CD4-positive, CD25-positive, alpha-beta regulatory T cell (primary cell): ENCODE measurements around the gene KCND3. TPM values are rescaled to one million over a fixed set of nuclear protein-coding genes. Genes with fewer than 3 reads are reported as not detected.

Experiments used
- ATAC-seq, 2 donors: fragments of 150-1000 bp; cut with Tn5 transposase; one replicate each; pipeline ENCODE4 v1.10.0; 2021; ENCODE audit warnings: low read depth in 2 of 2, moderate number of reproducible peaks in 2 of 2, moderate library complexity in 1 of 2
- DNase-seq, 3 donors: peaks; one replicate each; pipeline versions ENCODE4 v3.0.0 to v3.0.0-alpha.2; 2012 to 2022; ENCODE audit warnings: mixed read lengths in 1 of 3
- H3K27ac ChIP-seq: one replicate; pipeline ENCODE4 v1.7.0; 2013; ENCODE audit warnings: mild to moderate bottlenecking, low read length; ENCODE audit not compliant: insufficient read depth, poor library complexity, severe bottlenecking
- H3K27me3 ChIP-seq: one replicate; pipeline ENCODE4 v1.7.0; 2013; ENCODE audit warnings: low read length; ENCODE audit not compliant: control insufficient read depth, insufficient read depth
- H3K36me3 ChIP-seq: one replicate; pipeline ENCODE4 v1.7.0; 2013; ENCODE audit warnings: mild to moderate bottlenecking, low read length, moderate library complexity; ENCODE audit not compliant: control insufficient read depth, insufficient read depth
- H3K4me1 ChIP-seq: 2 replicates; pipeline ENCODE4 v1.7.0; 2013; ENCODE audit warnings: mild to moderate bottlenecking, low read length; ENCODE audit not compliant: insufficient read depth, control insufficient read depth, poor library complexity, severe bottlenecking
- H3K4me3 ChIP-seq: one replicate; pipeline ENCODE4 v1.7.0; 2013; ENCODE audit warnings: low read depth, mild to moderate bottlenecking, low read length, moderate library complexity
- H3K9me3 ChIP-seq, 2 experiments: 1 replicate in 1 of 2; 2 replicates in 1 of 2; pipeline ENCODE4 v1.7.0; 2013; ENCODE audit warnings: low read length in 2 of 2, mild to moderate bottlenecking in 1 of 2, moderate library complexity in 1 of 2; ENCODE audit not compliant: control insufficient read depth in 2 of 2
- H3K27ac Mint-ChIP-seq, 3 donors: one replicate each; pipeline ENCODE4 v1.8.0; 2020 to 2022; ENCODE audit warnings: mild to moderate bottlenecking in 3 of 3, mixed read lengths in 3 of 3, moderate library complexity in 2 of 3
- H3K27me3 Mint-ChIP-seq: one replicate; pipeline ENCODE4 v1.8.0; 2022; ENCODE audit warnings: mild to moderate bottlenecking, mixed read lengths
- H3K36me3 Mint-ChIP-seq: one replicate; pipeline ENCODE4 v1.8.0; 2020; ENCODE audit warnings: mixed read lengths
- H3K4me1 Mint-ChIP-seq, 4 donors: one replicate each; pipeline ENCODE4 v1.8.0; 2020 to 2022; ENCODE audit warnings: mixed read lengths in 4 of 4, mild to moderate bottlenecking in 1 of 4
- H3K4me3 Mint-ChIP-seq, 4 donors: one replicate each; pipeline ENCODE4 v1.8.0; 2020 to 2022; ENCODE audit warnings: mild to moderate bottlenecking in 4 of 4, mixed read lengths in 4 of 4, moderate library complexity in 3 of 4
- H3K9me3 Mint-ChIP-seq, 7 donors: one replicate each; pipeline ENCODE4 v1.8.0; 2020 to 2022; ENCODE audit warnings: mixed read lengths in 7 of 7, mild to moderate bottlenecking in 3 of 7, moderate library complexity in 2 of 7
- polyA plus RNA-seq, 4 donors: library from polyadenylated mRNA; unstranded; fragments of 300-500 nt; fragmentation: Illumina TruSeq; gene quantifications; one replicate each; pipeline ENCODE4 v1.2.3, GENCODE V29; 2021
- total RNA-seq: library from RNA; stranded (reverse); gene quantifications from one replicate; pipeline ENCODE4 v1.2.3, GENCODE V29; 2022

The KCND3 gene
- total and polyA plus RNA-seq, 5 donors from 2014 or later: 0.02 to 0.10 (median 0.07) TPM; not detected in 2

- H3K9me3 ChIP-seq: no peaks in the 10 kb centered on the region
- no peak for DNase-seq
- no peak overlapping the region for H3K27ac ChIP-seq
- H3K9me3 Mint-ChIP-seq: peaks cover 0 to 12% (median 1%) of the 10 kb centered on the region in 7 donors
- no peak overlapping the region for H3K4me3 Mint-ChIP-seq
- H3K27ac Mint-ChIP-seq: no peak overlapping the region
- peaks cover 10% of the 10 kb centered on the region for H3K27me3 Mint-ChIP-seq
- no peaks in the 10 kb centered on the region for H3K4me1 ChIP-seq
- no peaks in the 10 kb centered on the region for H3K36me3 ChIP-seq
- peaks cover 3% of the 10 kb centered on the region for H3K27me3 ChIP-seq
- no peaks in the 10 kb centered on the region for H3K4me1 Mint-ChIP-seq
- no peak overlapping the region for H3K4me3 ChIP-seq
- no peak for ATAC-seq
- peaks cover 4% of the 10 kb centered on the region for H3K36me3 Mint-ChIP-seq
These were observed 27.7 kb upstream of the KCND3 start for GRCh38 chr1:112017183-112017582.

DNA sequence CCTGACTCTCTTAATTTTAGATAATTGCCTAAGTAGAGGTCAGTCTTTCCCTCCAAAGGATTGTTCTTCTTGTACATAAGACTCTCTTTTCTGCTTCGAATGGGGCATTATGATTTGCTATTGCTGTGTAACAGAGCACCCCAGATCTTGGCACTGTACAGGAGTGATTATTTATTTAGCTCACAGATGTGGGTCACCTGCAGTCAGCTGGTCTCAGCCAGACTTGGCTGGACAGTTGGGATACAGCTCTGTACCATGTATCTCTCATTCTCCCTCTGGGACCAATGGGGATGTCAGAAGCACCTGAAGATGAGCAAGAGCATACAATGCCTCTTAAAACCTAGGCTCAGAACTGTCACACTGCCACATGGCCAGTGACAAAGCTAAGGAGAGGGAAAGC is 23.4 kb upstream of the KCND3 start:
- Histone ChIP-seq H3K27me3 (no peaks in the 10 kb centered on the region), H3K27ac (no peak overlapping the region), H3K4me1 (no peaks in the 10 kb centered on the region), H3K36me3 (no peaks in the 10 kb centered on the region), H3K4me3 (no peak overlapping the region), H3K9me3 (no peaks in the 10 kb centered on the region)
- no peaks in the 10 kb centered on the region for H3K4me1 Mint-ChIP-seq
- H3K9me3 Mint-ChIP-seq: peaks cover 0 to 12% (median 1%) of the 10 kb centered on the region in 7 donors
- H3K27ac Mint-ChIP-seq: no peak overlapping the region
- DNase-seq (no peak), ATAC-seq (no peak)
- peaks cover 7% of the 10 kb centered on the region for H3K27me3 Mint-ChIP-seq
- H3K36me3 Mint-ChIP-seq: peaks cover 4% of the 10 kb centered on the region
- H3K4me3 Mint-ChIP-seq: no peak overlapping the region

- no peak overlapping the region for H3K27ac Mint-ChIP-seq
- Histone ChIP-seq H3K27ac (no peak overlapping the region), H3K36me3 (no peaks in the 10 kb centered on the region), H3K9me3 (no peaks in the 10 kb centered on the region), H3K27me3 (no peaks in the 10 kb centered on the region), H3K4me1 (no peaks in the 10 kb centered on the region), H3K4me3 (no peak overlapping the region)
- peaks cover 9% of the 10 kb centered on the region for H3K27me3 Mint-ChIP-seq
- H3K36me3 Mint-ChIP-seq: peaks cover 4% of the 10 kb centered on the region
- DNase-seq (no peak), ATAC-seq (no peak)
- H3K4me1 Mint-ChIP-seq: no peaks in the 10 kb centered on the region
- peaks cover 0 to 12% (median 1%) of the 10 kb centered on the region in 7 donors for H3K9me3 Mint-ChIP-seq
- H3K4me3 Mint-ChIP-seq: no peak overlapping the region
These were observed 21.7 kb upstream of the KCND3 start for GRCh38 chr1:112011202-112011601.

- Histone ChIP-seq H3K27ac (no peak overlapping the region), H3K4me1 (no peaks in the 10 kb centered on the region), H3K4me3 (no peak overlapping the region), H3K36me3 (no peaks in the 10 kb centered on the region), H3K9me3 (no peaks in the 10 kb centered on the region), H3K27me3 (no peaks in the 10 kb centered on the region)
- ATAC-seq (no peak), DNase-seq (no peak)
- peaks cover 4% of the 10 kb centered on the region for H3K27me3 Mint-ChIP-seq
- no peak overlapping the region for H3K4me3 Mint-ChIP-seq
- H3K36me3 Mint-ChIP-seq: no peaks in the 10 kb centered on the region
- H3K4me1 Mint-ChIP-seq: no peaks in the 10 kb centered on the region
- H3K27ac Mint-ChIP-seq: no peak overlapping the region
- peaks cover 0 to 2% (median 0%) of the 10 kb centered on the region in 7 donors for H3K9me3 Mint-ChIP-seq
These were observed 17.7 kb upstream of the KCND3 start for GRCh38 chr1:112007169-112007568.

DNA sequence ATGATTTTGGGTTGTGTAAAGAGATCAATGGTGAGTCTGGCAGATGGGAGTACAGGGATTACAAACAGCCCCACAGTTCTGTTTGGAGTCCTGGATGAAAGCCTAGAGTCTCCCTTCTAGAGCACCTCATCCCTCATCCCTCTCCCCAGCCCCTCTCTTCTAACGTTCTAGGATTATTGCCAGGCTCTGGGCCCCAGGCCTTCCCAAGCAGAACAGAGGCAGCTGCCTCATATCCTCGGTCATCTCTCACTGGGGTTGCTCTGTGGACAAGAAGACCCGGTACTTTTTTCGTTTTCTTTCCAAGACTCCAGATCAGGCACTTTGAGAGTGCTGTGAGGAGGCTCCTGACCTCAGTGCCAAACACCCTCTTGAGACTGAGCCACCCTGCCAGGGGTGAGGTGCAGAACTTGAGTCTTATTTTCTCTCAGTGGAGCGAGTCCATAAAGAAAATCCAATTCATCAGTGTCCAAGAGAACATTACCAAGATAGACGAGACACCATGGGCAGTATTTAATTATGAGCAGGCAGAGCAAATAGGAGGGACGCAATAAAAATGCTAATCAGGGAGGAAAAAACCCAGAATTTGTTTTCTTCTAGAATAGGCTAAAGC is 17.1 kb upstream of the KCND3 start:
- H3K27ac Mint-ChIP-seq: no peak overlapping the region
- DNase-seq (no peak), ATAC-seq (no peak)
- H3K4me1 Mint-ChIP-seq: no peaks in the 10 kb centered on the region
- H3K36me3 ChIP-seq: no peaks in the 10 kb centered on the region
- no peak overlapping the region for H3K4me3 ChIP-seq
- peaks cover 4% of the 10 kb centered on the region for H3K27me3 Mint-ChIP-seq
- no peak overlapping the region for H3K27ac ChIP-seq
- H3K4me3 Mint-ChIP-seq: no peak overlapping the region
- H3K36me3 Mint-ChIP-seq: no peaks in the 10 kb centered on the region
- H3K9me3 Mint-ChIP-seq: peaks cover 0 to 2% (median 0%) of the 10 kb centered on the region in 7 donors
- H3K4me1 ChIP-seq: no peaks in the 10 kb centered on the region
- no peaks in the 10 kb centered on the region for H3K27me3 ChIP-seq
- H3K9me3 ChIP-seq: no peaks in the 10 kb centered on the region

GRCh38 chr1:112004076-112004475 is 14.6 kb upstream of the KCND3 start:
- Mint-ChIP-seq H3K9me3 (peaks cover 0 to under 1% (median 0%) of the 10 kb centered on the region in 7 donors), H3K4me3 (no peak overlapping the region), H3K27ac (no peak overlapping the region), H3K36me3 (no peaks in the 10 kb centered on the region), H3K27me3 (peaks cover 20% of the 10 kb centered on the region), H3K4me1 (no peaks in the 10 kb centered on the region)
- no peaks in the 10 kb centered on the region for H3K4me1 ChIP-seq
- H3K9me3 ChIP-seq: no peaks in the 10 kb centered on the region
- no peak overlapping the region for H3K27ac ChIP-seq
- no peaks in the 10 kb centered on the region for H3K36me3 ChIP-seq
- ATAC-seq (no peak), DNase-seq (no peak)
- no peak overlapping the region for H3K4me3 ChIP-seq
- peaks cover 8% of the 10 kb centered on the region for H3K27me3 ChIP-seq

DNA sequence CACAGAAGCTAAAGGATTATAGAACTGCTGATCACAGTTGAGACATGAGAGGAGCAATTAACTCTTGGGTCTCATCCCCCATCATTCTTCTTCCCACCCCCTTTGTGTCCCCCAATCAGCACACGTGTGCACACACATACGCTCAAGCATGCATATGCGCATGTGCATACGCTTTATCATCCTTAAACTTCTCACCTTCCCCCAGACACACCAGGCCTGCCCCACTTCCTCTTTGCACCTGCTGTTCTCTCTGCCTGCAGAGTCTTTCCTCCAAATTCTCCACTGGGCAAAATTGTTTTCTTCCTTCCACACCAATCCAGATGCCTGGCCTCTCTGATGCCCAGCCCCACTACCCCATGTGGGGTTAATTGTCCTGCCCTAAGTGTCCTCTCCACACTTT is 13.0 kb upstream of the KCND3 start:
- no peak for DNase-seq
- H3K27ac Mint-ChIP-seq: no peak overlapping the region
- Histone ChIP-seq H3K27me3 (peaks cover 11% of the 10 kb centered on the region), H3K4me3 (no peak overlapping the region), H3K27ac (no peak overlapping the region), H3K4me1 (no peaks in the 10 kb centered on the region), H3K9me3 (no peaks in the 10 kb centered on the region), H3K36me3 (no peaks in the 10 kb centered on the region)
- no peaks in the 10 kb centered on the region for H3K9me3 Mint-ChIP-seq
- no peaks in the 10 kb centered on the region for H3K36me3 Mint-ChIP-seq
- peaks cover 16% of the 10 kb centered on the region for H3K27me3 Mint-ChIP-seq
- ATAC-seq: no peak
- H3K4me1 Mint-ChIP-seq: no peaks in the 10 kb centered on the region
- H3K4me3 Mint-ChIP-seq: no peak overlapping the region

DNA sequence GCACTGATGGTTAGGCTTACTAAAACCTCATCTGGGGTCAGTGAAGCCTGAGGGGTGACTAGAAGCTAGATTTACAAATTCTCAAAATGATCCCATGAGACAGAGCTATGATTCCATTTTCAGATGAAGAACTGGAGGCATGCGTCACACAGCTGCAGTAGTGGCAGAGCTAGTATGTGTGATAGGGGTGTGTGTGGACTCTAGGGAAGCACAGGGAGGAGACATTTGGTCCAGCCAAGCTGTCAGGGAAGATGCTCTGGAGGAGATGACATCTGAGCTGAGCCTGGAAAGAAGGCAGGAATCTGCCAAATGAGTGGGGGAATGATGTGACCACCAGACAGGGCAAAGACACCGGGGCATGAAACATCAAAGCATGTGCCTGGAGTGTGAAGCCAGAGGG is 12.0 kb upstream of the KCND3 start:
- Histone ChIP-seq H3K4me3 (no peak overlapping the region), H3K27me3 (peaks cover 11% of the 10 kb centered on the region), H3K9me3 (no peaks in the 10 kb centered on the region), H3K4me1 (no peaks in the 10 kb centered on the region), H3K27ac (no peak overlapping the region), H3K36me3 (no peaks in the 10 kb centered on the region)
- H3K27me3 Mint-ChIP-seq: peaks cover 21% of the 10 kb centered on the region
- no peak for DNase-seq
- H3K4me3 Mint-ChIP-seq: no peak overlapping the region
- no peak for ATAC-seq
- no peaks in the 10 kb centered on the region for H3K36me3 Mint-ChIP-seq
- H3K27ac Mint-ChIP-seq: no peak overlapping the region
- no peaks in the 10 kb centered on the region for H3K4me1 Mint-ChIP-seq
- peaks cover 0 to 3% (median 0%) of the 10 kb centered on the region in 7 donors for H3K9me3 Mint-ChIP-seq
